HG02642 (cell line): ENCODE data around the gene OVOL1.
"Not testable (repeated sequence)": the region's sequence is repeated elsewhere in the genome, so short reads cannot be mapped to it uniquely, and the experiment has no call there.

ENCODE experiments used
- ATAC-seq: cut with Tn5 transposase; IDR thresholded peaks from one replicate; pipeline ENCODE4 v1.9.1; 2021; ENCODE audit warnings: mild to moderate bottlenecking; ENCODE audit not compliant: unreplicated experiment, poor library complexity

OVOL1 gene

GRCh38 chr11:65810046-65810868, 23.4 kb downstream of the OVOL1 start:
- no peak for ATAC-seq

DNA sequence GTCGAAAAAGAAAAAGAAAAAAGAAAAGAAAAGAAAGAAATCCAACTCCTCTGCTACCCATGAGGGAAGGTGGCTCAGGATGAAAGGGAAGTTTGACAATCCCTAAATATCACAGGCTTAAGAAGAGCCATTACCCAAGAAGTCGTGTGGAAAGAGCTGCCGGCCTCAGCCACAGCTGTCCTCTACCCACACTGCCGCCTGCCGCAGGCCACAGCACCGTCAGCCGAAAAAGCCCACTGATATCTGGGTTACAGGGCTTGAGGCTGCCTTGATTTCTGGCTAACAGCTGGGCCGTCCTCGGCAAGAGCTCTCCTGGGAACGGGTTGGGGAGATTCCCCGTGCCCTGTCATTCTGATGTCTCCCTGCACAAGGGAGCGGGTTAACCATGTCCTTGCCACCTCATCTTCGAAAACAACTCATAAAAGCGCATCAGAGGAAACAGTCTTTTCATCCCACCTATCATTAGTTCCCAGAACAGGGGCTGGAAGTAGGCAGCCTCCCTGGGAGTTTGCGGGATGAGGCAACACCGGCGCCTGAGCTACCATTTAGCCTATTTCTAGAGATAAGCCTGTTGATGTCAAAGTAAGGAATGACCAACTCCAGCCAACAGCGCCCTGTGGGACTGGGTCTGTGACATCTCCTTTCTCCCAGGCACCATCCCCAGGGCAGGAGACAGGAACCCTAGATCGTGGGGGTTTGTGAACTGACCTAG, 25.1 kb downstream of the OVOL1 start:
- no peak for ATAC-seq

GRCh38 chr11:65814131-65814985, 27.5 kb downstream of the OVOL1 start:
- ATAC-seq, result no peak

DNA sequence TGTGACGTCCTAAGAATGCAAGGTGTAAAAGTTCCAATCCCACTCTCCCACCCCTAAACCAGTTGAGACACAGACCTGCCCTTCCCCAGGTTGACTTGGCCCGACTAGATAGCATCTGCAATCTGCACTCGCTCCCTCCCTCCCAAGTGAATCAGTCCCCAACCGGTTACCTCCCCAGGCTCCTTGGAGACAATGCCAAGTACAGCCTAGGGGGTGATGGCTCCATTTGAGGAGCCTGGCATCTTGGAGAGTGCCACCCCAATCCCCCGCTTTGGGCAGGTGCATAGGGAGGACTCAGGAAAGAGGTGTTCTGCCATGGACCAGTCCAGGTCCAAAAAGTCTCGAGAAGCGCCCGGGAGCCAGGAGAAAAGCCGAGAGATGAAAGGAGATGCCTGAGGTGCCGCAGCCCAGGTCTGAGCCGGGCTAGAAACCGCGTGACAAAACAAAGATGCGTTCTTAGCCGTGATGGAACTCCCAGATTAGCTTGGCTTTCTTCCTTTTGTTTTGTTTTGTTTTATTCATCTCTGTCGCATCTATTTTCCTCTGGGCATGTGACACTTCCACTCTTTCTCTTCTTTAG, 28.2 kb downstream of the OVOL1 start:
- ATAC-seq, result no peak

DNA sequence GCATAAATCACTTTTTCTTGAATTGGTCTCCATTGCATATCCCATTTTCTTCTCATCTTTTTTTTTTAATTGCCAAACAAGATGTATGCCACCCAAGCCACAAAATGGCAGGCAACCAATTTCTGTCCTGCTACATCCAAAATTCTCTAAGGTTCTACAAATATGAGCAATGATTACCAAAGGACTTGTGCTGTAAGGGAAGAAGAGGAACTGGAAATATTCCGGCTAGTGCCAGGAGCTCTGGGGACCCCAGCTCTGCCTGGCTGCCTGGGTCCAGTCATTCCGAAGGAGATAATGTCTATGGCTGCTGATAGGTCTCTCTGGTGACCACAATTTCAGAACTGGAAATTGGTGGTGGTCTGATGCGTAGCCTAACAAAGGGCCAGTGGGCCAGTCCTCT, 29.8 kb downstream of the OVOL1 start:
- ATAC-seq, result no peak

- no peak for ATAC-seq
Measured at GRCh38 chr11:65817312-65817834, 30.5 kb downstream of the OVOL1 start.

- ATAC-seq, result peak; percentile 84
Measured at GRCh38 chr11:65817835-65818680, 31.2 kb downstream of the OVOL1 start.

DNA sequence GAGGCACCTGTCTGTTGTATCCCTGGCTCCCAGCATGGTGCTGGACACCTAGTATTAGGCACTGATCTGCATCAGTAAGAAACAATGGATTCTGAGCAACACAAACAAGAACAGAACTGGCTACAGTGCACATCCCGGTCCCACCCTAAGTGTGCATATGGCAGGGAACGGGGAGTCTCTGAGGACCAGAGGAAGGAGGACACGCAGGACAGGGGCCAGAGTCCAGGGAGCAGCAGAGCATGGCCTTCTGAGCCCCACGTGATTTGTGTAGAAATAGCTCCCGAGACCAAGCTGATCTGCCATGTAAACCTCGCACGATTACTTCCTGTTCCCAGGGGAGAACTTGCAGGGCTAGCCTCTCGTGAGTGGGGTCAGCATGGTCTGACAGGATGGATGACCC, 34.2 kb downstream of the OVOL1 start:
- no peak for ATAC-seq

DNA sequence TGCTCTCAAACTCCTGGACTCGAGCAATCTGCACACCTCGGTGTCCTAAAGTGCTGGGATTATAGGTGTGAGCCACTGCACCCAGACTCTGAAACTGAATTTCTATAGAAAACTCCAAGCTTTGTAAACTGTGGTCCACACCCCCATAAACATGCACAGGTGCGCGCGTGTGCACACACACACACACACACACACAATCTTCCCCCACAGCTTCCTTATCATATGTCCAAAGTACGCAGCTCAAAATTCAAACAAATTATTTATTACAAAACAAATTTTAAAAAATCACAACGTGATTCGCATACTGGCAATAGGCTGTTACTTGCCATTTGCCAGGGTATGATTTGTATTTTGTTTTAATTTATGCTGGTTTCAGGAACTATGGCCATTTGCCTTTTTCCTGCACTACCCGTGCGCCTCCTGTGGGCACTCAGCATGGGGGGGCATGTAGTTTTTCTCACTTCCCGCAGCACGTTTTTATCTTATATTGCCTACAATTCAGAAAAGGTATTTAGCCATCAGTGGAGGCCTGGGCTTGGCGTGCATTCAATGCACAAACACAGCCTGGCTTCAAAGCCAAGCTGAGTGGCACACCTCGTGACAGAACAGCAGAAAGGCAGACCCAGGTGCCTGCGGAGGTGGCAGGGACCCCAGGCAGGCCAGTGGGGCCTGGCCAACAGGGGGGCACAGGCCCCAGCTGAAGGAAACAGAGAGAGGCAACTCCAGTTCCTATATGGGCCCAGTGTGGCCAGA, 36.1 kb downstream of the OVOL1 start:
- ATAC-seq, result no peak

DNA sequence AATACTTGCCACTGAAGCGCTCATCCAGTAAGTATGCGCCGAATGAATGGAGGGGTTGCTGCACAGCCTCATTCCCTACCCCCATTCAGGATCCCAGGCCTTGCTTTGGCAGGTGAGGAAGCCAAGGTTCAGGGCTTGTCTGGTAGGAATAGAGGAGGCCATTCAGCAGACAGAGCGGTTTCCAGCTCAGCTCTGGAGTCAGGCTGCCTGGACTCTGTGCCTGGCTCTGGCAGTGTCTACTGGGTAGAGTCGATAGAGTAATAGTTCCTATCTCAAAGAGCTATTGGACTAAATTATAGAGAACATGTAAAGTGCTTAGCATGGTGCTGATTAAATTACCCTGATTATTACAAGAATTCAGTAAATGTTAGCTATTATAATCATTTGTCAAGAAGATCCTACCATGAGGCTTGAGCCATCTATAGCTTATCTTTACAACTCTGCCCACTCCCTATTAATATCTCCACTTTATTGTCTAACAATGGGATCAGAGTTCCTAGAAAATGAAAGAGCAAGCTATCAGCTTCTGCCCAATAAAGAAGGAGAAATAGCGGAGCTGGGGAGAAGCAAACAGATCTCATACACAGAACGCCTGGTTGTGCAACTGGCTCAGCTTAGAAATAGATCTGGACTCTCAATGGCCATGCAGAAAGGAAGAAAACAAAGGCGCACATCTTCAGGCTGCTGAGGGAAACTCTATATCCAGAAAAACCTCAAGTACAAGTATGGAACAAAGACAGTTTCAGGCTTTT, 40.3 kb downstream of the OVOL1 start:
- no peak for ATAC-seq

DNA sequence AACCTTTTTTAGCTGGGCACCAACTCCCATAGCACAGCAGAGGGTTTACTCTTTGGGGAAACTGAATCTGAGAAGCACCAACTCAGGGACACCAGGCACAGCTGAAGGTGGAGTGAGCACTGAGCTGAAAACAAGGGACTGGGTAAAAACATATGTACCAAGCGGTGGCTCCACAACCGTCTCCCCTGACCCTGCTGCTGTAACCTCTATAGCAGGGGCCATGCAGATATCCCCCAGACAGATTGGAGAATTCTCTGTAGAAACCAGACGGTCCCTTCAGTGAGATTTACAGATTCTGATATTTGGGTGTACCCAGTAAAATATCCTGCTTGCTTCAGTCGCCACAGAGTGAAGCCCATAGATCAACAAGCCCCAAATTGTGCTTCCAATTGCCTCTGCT, 42.6 kb downstream of the OVOL1 start:
- no peak for ATAC-seq

DNA sequence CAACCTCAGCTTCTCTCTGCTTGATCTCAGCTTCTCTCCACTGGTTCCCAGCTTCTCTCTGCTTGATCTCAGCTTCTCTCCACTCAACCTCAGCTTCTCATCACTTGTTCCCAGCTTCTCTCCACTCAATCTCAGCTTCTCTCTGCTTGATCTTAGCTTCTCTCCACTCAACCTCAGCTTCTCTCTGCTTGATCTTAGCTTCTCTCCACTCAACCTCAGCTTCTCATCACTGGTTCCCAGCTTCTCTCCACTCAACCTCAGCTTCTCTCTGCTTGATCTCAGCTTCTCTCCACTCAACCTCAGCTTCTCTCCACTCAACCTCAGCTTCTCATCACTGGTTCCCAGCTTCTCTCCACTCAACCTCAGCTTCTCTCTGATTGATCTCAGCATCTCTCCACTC, 45.4 kb downstream of the OVOL1 start:
- ATAC-seq, result not testable (repeated sequence)

DNA sequence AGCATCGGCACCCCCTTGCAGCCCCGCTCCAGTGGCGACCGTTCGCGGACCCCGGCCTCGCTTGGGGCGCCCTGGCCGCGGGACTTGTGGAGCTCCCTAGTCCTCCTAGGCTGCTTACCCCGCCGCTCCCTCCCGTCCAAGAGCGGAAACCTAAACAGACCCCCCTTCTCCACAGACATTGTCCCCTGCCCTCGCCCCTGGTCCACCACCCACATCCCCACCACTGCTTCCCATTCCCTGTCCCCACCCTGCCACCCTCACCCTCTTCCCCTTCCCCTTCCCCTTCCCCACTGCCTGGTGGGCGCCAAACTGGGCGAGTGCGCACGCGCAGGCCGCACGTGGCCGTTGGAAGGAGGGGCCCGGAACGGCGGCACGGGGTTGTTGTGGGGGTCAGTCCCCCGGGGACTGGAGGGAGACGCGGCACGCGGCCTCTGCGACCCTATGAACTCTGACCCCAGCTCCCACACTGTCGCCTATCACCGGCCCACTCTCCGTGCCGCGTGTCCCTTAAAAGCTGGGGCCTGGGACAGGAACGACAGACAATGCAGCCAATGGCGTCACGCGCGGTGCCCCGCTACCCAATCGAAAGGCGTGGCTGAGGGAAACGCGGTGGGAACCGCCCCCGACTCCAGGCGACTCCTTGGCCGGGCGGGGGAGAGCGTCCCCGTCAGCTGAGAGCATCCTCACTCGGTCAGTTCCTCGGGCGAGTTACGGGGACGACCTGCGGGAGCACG, 46.6 kb downstream of the OVOL1 start, which contains the start of gene SNX32:
Gene SNX32, plus strand, starts transcription at position 667 of the 734 bp plus-strand sequence. CDS start 103 bp downstream, outside the sequence.
- ATAC-seq, result peak; percentile 95

GRCh38 chr11:65834202-65834601, 47.3 kb downstream of the OVOL1 start:
- no peak for ATAC-seq

DNA sequence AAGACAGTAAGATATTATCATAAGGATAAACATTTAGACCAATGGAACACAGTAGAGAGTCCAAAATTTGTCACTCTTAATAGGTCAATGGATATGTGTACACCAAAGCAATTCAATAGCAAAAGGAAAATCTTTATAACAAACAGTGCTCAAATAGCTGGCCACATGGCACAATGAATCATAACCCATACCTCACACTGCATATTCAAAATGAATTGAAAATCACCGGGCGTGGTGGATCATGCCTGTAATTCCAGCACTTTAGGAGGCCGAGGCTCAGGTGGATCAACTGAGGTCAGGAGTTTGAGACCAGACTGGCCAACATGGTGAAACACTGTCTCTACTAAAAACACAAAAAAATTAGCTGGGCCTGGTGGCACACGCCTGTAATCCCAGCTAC, 55.3 kb downstream of the OVOL1 start:
- ATAC-seq, result no peak

- no peak for ATAC-seq
Measured at GRCh38 chr11:65843811-65844210, 56.9 kb downstream of the OVOL1 start.

- no peak for ATAC-seq
Measured at GRCh38 chr11:65844231-65844872, 57.5 kb downstream of the OVOL1 start.
